Epithelial cell of proximal tubule (primary cell): ENCODE results near the gene FOXC2. TPM values are rescaled to one million over a fixed set of nuclear protein-coding genes. Genes with fewer than 3 reads are reported as not detected.
"Not testable (repeated sequence)": the region's sequence is repeated elsewhere in the genome, so short reads cannot be mapped to it uniquely, and the experiment has no call there.

Experiments used
- DNase-seq: peaks from one replicate; pipeline ENCODE4 v3.0.0-alpha.2; 2011; ENCODE audit warnings: low read depth
- H3K4me3 ChIP-seq: 2 replicates; pipeline ENCODE4 v1.5.1; 2011; ENCODE audit warnings: low read depth, mild to moderate bottlenecking, low read length
- CTCF ChIP-seq: conservative IDR thresholded peaks from 2 replicates; pipeline ENCODE4 v1.5.1; 2012; ENCODE audit warnings: low read depth, mild to moderate bottlenecking, low read length
- total RNA-seq: library from RNA; depleted of rRNA; stranded (reverse); fragments of >200 nt; gene quantifications from 2 replicates; pipeline ENCODE4 v1.2.3, GENCODE V29; 2015

Gene FOXC2
- total RNA-seq, 1 donor from 2014 or later: 26.5 TPM

- no peak for TF ChIP-seq CTCF
- H3K4me3 ChIP-seq: no peak overlapping the region
Observed at GRCh38 chr16:86581458-86581857, 14.8 kb downstream of the FOXC2 start.

GRCh38 chr16:86584071-86584685, 17.5 kb downstream of the FOXC2 start:
- no peak for TF ChIP-seq CTCF
- DNase-seq: no peak
- H3K4me3 ChIP-seq: no peak overlapping the region

More at GRCh38 chr16:86581458-86581857, 14.8 kb downstream of the FOXC2 start:
- DNase-seq: no peak

- no peak for DNase-seq
- H3K4me3 ChIP-seq: no peak overlapping the region
- TF ChIP-seq CTCF: no peak
Observed at GRCh38 chr16:86584726-86585721, 18.4 kb downstream of the FOXC2 start.

GRCh38 chr16:86585821-86586611, 19.4 kb downstream of the FOXC2 start:
- no peak for TF ChIP-seq CTCF
- H3K4me3 ChIP-seq: no peak overlapping the region
- no peak for DNase-seq

- H3K4me3 ChIP-seq: no peak overlapping the region
- DNase-seq: no peak
- no peak for TF ChIP-seq CTCF
Observed at GRCh38 chr16:86587487-86587886, 20.9 kb downstream of the FOXC2 start.

GRCh38 chr16:86587955-86588354, 21.3 kb downstream of the FOXC2 start:
- DNase-seq, H3K4me3 ChIP-seq: not testable (repeated sequence)
